Hematopoietic multipotent progenitor cell treated with erythropoietin and hydrocortisone succinate and interleukin-3 and kit ligand, for 4 days (in vitro differentiated cells): ENCODE measurements around the gene LGI4.

ENCODE experiments used
- DNase-seq: peaks from one replicate; pipeline ENCODE4 v3.0.0-alpha.2; 2015

Gene LGI4

GRCh38 chr19:35084509-35084762 lies 50.4 kb downstream of the LGI4 start:
- no peak for DNase-seq

GRCh38 chr19:35083691-35084508 lies 51.0 kb downstream of the LGI4 start:
- DNase-seq: no peak

GRCh38 chr19:35081201-35081600 lies 53.7 kb downstream of the LGI4 start:
- no peak for DNase-seq

- DNase-seq: no peak
Observed at GRCh38 chr19:35080613-35081170, 54.2 kb downstream of the LGI4 start.

GRCh38 chr19:35079826-35080225 lies 55.0 kb downstream of the LGI4 start:
- no peak for DNase-seq

GRCh38 chr19:35077411-35078223 lies 57.2 kb downstream of the LGI4 start:
- DNase-seq: no peak

GRCh38 chr19:35076657-35077056 lies 58.2 kb downstream of the LGI4 start:
- no peak for DNase-seq

GRCh38 chr19:35076026-35076370 lies 58.9 kb downstream of the LGI4 start:
- no peak for DNase-seq

- DNase-seq: no peak
Observed at GRCh38 chr19:35075202-35076025, 59.4 kb downstream of the LGI4 start.
